Esophagus (tissue), 2 donors: ENCODE results near the gene NUDT15. TPM values are rescaled to one million over a fixed set of nuclear protein-coding genes. Genes with fewer than 3 reads are reported as not detected.

Experiments
- H3K27ac ChIP-seq, 2 donors: one replicate each; pipeline ENCODE4 v1.5.1; 2013; ENCODE audit warnings: low read depth in 2 of 2, mild to moderate bottlenecking in 2 of 2, inconsistent platforms in 1 of 2, low read length in 1 of 2, moderate library complexity in 1 of 2
- H3K27me3 ChIP-seq, 2 donors: one replicate each; pipeline ENCODE4 v1.6.1; 2013; ENCODE audit warnings: low read length in 2 of 2, control low read depth in 1 of 2, mild to moderate bottlenecking in 1 of 2; ENCODE audit not compliant: insufficient read depth in 2 of 2, control insufficient read depth in 1 of 2
- H3K36me3 ChIP-seq, 2 donors: one replicate each; pipeline ENCODE4 v1.6.1; 2013; ENCODE audit warnings: low read length in 1 of 2; ENCODE audit not compliant: control insufficient read depth in 2 of 2, insufficient read depth in 2 of 2
- H3K4me1 ChIP-seq, 2 donors: one replicate each; pipeline ENCODE4 v1.6.1; 2013; ENCODE audit warnings: low read length in 1 of 2; ENCODE audit not compliant: control insufficient read depth in 2 of 2, insufficient read depth in 2 of 2
- H3K4me3 ChIP-seq, 2 donors: one replicate each; pipeline ENCODE4 v1.5.1; 2013; ENCODE audit warnings: low read length in 2 of 2, mild to moderate bottlenecking in 2 of 2, low read depth in 1 of 2, moderate library complexity in 1 of 2
- H3K9me3 ChIP-seq, 2 donors: one replicate each; pipeline ENCODE4 v1.6.1; 2013; ENCODE audit warnings: mild to moderate bottlenecking in 2 of 2, low read depth in 1 of 2, low read length in 1 of 2, moderate library complexity in 1 of 2; ENCODE audit not compliant: control insufficient read depth in 2 of 2, insufficient read depth in 1 of 2
- WGBS, 2 donors: extraction: QIAGEN DNeasy Blood & Tissue Kit; methylation state at CpG; one replicate each; pipeline ENCODE4 v1.1.7; 2013; 5-methylcytosine and 5-hydroxymethylcytosine counted together
- polyA plus RNA-seq, 2 donors: library from polyadenylated mRNA; stranded (reverse); fragments of 200-250 nt; gene quantifications; one replicate each; pipeline ENCODE4 v1.2.3, GENCODE V29; 2013
- donor health status: healthy with polysubstance abuse.
- donor health status: Bipolar disorder and iron deficiency.

NUDT15 gene
- polyA plus RNA-seq, 2 donors, result 16.8 to 16.9 TPM

GRCh38 chr13:48066310-48066989 lies 28.9 kb downstream of the NUDT15 start:
- Histone ChIP-seq H3K27me3 (no peaks in the 10 kb centered on the region), H3K4me3 (no peak overlapping the region), H3K36me3 (peaks cover 0 to 9% of the 10 kb centered on the region in 2 donors), H3K9me3 (peaks cover 0 to 6% of the 10 kb centered on the region in 2 donors), H3K27ac (no peak overlapping the region), H3K4me1 (no peaks in the 10 kb centered on the region)
- WGBS, 2 donors, result 96 to 97% methylated on average over 3 of the region's 3 CpGs

GRCh38 chr13:48068036-48068435 lies 30.5 kb downstream of the NUDT15 start:
- no peak overlapping the region for H3K4me3 ChIP-seq
- H3K4me1 ChIP-seq, result no peaks in the 10 kb centered on the region
- no peaks in the 10 kb centered on the region for H3K27me3 ChIP-seq
- peaks cover 9 to 14% of the 10 kb centered on the region in 2 donors for H3K36me3 ChIP-seq
- peaks cover 0 to 6% of the 10 kb centered on the region in 2 donors for H3K9me3 ChIP-seq
- H3K27ac ChIP-seq, result no peak overlapping the region

- peaks cover 0 to 6% of the 10 kb centered on the region in 2 donors for H3K9me3 ChIP-seq
- no peak overlapping the region for H3K27ac ChIP-seq
- no peaks in the 10 kb centered on the region for H3K4me1 ChIP-seq
- H3K4me3 ChIP-seq, result no peak overlapping the region
- peaks cover 13 to 18% of the 10 kb centered on the region in 2 donors for H3K36me3 ChIP-seq
- WGBS, 2 donors, result 95 to 97% methylated on average over 2 of the region's 2 CpGs
- H3K27me3 ChIP-seq, result no peaks in the 10 kb centered on the region
These were observed 31.4 kb downstream of the NUDT15 start for GRCh38 chr13:48068952-48069351.

GRCh38 chr13:48069573-48069972 lies 32.0 kb downstream of the NUDT15 start:
- WGBS, 2 donors, result 94 to 100% methylated on average over 1 of the region's 1 CpG
- Histone ChIP-seq H3K27ac (no peak overlapping the region), H3K27me3 (no peaks in the 10 kb centered on the region), H3K4me3 (no peak overlapping the region), H3K9me3 (peaks cover 0 to 6% of the 10 kb centered on the region in 2 donors), H3K36me3 (peaks cover 13 to 22% of the 10 kb centered on the region in 2 donors), H3K4me1 (no peaks in the 10 kb centered on the region)

- H3K27me3 ChIP-seq, result no peaks in the 10 kb centered on the region
- H3K36me3 ChIP-seq, result peaks cover 13 to 25% of the 10 kb centered on the region in 2 donors
- H3K4me1 ChIP-seq, result no peaks in the 10 kb centered on the region
- no peak overlapping the region for H3K4me3 ChIP-seq
- peaks cover 0 to 6% of the 10 kb centered on the region in 2 donors for H3K9me3 ChIP-seq
- 79 to 91% methylated on average over 5 of the region's 5 CpGs for WGBS, 2 donors
- no peak overlapping the region for H3K27ac ChIP-seq
These were observed 33.4 kb downstream of the NUDT15 start for GRCh38 chr13:48070942-48071341.

- 85 to 94% methylated on average over 3 of the region's 3 CpGs for WGBS, 2 donors
- Histone ChIP-seq H3K9me3 (peaks cover 0 to 6% of the 10 kb centered on the region in 2 donors), H3K27me3 (no peaks in the 10 kb centered on the region), H3K36me3 (peaks cover 13 to 22% of the 10 kb centered on the region in 2 donors), H3K4me1 (no peaks in the 10 kb centered on the region), H3K4me3 (no peak overlapping the region), H3K27ac (no peak overlapping the region)
These were observed 34.8 kb downstream of the NUDT15 start for GRCh38 chr13:48072304-48072703.

GRCh38 chr13:48072787-48073186 lies 35.3 kb downstream of the NUDT15 start:
- H3K36me3 ChIP-seq, result peaks cover 13 to 20% of the 10 kb centered on the region in 2 donors
- H3K9me3 ChIP-seq, result peaks cover 0 to 6% of the 10 kb centered on the region in 2 donors
- H3K4me3 ChIP-seq, result no peak overlapping the region
- H3K27ac ChIP-seq, result no peak overlapping the region
- H3K4me1 ChIP-seq, result no peaks in the 10 kb centered on the region
- 98 to 99% methylated on average over 2 of the region's 2 CpGs for WGBS, 2 donors
- H3K27me3 ChIP-seq, result no peaks in the 10 kb centered on the region

- Histone ChIP-seq H3K27me3 (no peaks in the 10 kb centered on the region), H3K36me3 (peaks cover 17 to 22% of the 10 kb centered on the region in 2 donors), H3K4me3 (no peak overlapping the region), H3K4me1 (no peaks in the 10 kb centered on the region), H3K9me3 (peaks cover 0 to 6% of the 10 kb centered on the region in 2 donors), H3K27ac (no peak overlapping the region)
- 91% methylated on average over 2 of the region's 2 CpGs for WGBS, 2 donors
These were observed 36.5 kb downstream of the NUDT15 start for GRCh38 chr13:48074006-48074405.

GRCh38 chr13:48078251-48078656 lies 40.7 kb downstream of the NUDT15 start:
- H3K4me1 ChIP-seq, result no peaks in the 10 kb centered on the region
- no peaks in the 10 kb centered on the region for H3K27me3 ChIP-seq
- no peak overlapping the region for H3K4me3 ChIP-seq
- H3K36me3 ChIP-seq, result peaks cover 11 to 24% of the 10 kb centered on the region in 2 donors
- H3K27ac ChIP-seq, result peak overlapping the region in 1 of 2 donors; percentile 17
- WGBS, 2 donors, result 46 to 47% methylated on average over 2 of the region's 2 CpGs
- no peaks in the 10 kb centered on the region for H3K9me3 ChIP-seq

GRCh38 chr13:48081739-48082138 lies 44.2 kb downstream of the NUDT15 start:
- Histone ChIP-seq H3K9me3 (no peaks in the 10 kb centered on the region), H3K27ac (no peak overlapping the region), H3K27me3 (no peaks in the 10 kb centered on the region), H3K36me3 (peaks cover 7 to 15% of the 10 kb centered on the region in 2 donors), H3K4me1 (no peaks in the 10 kb centered on the region), H3K4me3 (no peak overlapping the region)
- 93 to 94% methylated on average over 4 of the region's 4 CpGs for WGBS, 2 donors
